GM18868 (cell line): ENCODE data around the gene ELOVL1.

Experiments
- ATAC-seq: cut with Tn5 transposase; IDR thresholded peaks from one replicate; pipeline ENCODE4 v1.9.1; 2021; ENCODE audit warnings: mild to moderate bottlenecking, moderate library complexity; ENCODE audit not compliant: unreplicated experiment

ELOVL1 gene

DNA sequence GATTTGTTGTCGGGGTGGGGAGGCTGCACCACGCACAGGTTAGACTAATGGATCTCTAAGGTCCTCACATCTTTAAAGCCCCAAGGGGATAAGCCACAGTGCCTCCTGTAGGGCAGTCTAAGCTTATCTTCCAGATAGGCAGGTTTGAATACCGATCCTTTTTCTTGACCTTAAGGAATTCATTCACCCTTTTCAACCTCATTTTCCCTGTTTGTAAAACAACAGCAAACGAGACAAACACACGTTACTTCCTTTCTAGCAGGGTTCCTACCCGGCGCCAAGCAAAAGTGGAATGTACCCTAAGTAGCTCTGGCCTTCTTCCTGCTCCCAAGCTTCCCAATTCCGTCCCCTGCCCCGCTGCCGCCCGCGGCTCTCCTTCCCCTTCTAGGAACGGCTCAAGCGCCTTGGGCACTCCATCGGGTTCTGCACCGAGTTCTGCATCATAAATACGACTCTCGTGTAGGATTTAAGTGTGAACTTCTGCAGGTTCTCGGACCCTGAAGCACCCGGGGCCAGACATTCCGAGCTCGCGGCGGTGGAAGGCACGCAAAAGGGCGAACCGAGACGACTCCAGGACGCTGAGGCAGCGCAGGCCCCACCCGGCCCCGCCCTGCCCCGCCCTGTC is 9.6 kb downstream of the ELOVL1 start:
- ATAC-seq = no peak

DNA sequence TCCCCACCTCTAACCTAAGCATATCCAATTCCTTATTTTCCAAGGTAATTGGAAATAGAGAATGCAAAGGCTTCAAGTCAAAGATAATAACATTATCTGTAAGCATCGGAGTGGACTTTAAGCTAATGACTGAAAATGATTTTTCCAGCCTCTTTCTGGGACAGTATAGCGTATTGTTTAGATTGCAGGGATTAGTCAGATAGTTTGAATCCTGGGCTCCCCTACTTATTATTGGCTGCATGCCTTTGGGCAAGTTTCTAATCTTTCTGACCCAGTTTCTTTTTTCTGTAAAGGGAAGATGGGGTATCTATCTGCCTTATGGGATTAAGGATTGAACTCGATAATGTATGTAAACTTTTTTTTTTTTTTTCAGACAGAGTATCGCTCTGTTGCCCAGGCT is 10.6 kb downstream of the ELOVL1 start:
- ATAC-seq = no peak

DNA sequence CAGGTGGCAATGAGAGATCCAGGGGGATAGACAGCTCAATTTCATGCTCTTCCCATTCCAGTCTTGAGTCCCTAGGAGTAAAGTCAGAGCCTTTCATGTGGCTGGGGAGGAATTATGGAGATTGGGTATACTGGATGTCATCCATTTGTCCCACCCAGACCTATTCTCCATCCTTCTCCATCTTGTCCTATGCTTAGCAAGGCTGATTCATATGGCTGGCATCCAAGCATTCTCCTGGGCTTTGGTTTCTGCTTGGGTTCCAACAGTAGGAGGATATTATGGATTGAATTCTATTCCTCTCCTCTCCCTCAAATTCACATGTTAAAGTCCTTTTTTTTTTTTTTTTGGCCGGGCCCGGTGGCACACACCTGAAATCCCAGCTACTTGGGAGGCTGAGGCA is 12.9 kb downstream of the ELOVL1 start:
- no peak for ATAC-seq

DNA sequence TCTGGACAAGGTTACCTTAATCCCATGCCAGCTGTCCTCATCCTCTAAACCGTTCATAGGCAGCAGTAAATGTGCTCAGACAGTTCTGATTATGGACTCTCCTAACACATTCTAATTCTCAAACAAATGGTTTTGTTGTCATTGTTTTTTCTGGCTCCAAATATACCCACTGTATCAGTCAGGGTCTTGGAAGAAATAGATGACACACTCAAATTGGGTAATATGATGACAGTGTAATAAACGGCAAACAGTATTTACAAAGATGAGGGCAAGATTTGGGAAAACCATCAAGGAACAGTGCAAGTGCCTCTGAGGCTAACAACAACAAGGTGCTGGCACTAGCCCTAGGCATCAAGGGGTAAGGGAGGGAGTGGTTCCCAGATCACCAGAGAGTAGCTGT is 13.3 kb downstream of the ELOVL1 start:
- ATAC-seq = no peak

DNA sequence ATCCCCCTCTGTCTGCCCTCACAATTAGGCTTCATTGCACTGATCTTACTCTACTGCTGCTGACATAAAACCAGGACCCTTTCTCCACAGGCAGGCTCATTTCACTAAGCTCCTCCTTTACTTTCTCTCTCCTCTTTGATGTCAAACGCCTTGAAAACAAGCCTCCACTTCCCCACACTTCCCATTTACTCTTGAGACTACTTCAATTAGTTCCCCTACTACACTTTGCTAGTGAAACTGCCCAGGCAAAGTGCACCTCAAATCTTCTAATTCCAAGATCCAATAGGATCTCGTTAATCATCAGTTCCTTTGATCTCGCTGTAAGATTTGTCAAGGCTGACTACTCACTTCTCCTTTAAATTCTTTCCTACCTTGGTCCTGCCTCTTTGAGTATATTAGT is 14.9 kb downstream of the ELOVL1 start:
- no peak for ATAC-seq

DNA sequence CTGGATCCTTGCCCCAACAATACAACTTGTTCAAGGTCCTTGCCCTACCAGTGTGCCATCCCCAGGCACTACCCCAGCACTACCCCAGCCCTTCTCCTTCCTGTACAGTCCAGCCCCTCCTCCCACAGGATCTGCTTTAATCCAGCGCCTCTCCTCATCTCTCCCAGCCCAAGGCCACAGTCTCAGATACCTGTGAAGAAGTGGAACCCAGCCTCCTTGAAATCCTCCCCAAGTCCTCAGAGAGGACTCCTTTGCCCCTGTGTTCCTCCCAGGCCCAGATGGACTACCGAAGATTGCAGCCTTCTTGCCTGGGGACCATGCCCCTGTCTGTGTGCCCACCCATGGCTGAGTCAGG is 15.5 kb downstream of the ELOVL1 start:
- no peak for ATAC-seq

DNA sequence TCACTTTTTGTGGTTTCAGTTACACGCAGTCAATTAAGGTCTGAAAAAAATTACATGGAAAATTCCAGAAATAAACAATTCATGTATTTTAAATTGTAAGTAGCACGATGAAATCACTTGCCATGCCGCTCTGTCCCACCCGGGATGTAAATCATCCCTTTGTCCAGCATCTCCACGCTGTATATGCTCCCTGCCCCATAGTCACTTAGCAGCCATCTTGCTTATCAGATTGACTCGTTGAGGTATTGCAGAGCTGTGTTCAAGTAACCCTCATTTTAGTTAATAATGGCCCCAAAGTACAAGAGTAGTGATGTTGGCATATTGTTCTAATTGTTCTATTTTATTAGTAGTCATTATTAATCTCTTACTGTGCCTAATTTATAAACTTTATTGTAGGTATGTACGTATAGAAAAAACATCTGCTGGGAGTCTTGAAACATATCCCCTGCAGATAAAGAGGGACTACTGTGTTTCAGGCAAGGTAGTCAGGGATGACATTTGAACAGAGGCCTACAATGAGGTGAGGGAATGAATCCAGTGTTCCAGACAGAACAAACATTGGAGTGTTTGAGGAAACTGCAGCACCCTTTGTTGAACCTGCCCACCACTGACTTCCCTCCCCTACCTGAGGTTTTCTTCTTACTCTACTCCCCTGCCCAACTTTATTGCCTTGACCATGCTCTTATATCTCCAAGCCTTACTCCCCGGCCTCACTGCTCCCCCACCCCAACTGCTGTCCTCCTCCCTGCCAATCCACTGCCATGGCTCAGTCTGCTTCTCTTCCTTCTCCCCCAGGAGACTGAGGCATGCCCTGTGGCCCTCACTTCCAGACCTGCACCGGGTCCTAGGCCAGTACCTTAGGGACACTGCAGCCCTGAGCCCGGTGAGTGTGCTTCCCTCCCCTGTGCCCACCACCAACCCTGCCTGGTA is 16.1 kb downstream of the ELOVL1 start:
- no peak for ATAC-seq

DNA sequence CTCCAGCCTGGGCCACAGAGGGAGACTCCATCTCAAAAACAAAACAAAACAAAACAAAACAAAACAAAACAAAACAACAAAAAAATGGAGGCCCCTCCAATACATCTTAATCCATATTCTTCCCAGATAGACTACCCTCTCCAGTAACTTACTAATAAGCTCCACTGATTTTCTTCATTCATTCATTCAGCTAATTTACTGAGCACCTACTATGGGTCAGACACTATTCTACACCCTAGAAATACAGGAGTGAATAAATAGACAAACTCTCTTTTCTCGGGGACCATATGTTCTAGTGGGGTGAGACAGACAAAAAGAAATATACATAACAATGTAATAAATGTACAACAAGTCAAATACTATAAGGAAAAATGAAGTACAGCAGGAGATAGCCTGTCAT is 16.8 kb downstream of the ELOVL1 start:
- ATAC-seq = no peak

DNA sequence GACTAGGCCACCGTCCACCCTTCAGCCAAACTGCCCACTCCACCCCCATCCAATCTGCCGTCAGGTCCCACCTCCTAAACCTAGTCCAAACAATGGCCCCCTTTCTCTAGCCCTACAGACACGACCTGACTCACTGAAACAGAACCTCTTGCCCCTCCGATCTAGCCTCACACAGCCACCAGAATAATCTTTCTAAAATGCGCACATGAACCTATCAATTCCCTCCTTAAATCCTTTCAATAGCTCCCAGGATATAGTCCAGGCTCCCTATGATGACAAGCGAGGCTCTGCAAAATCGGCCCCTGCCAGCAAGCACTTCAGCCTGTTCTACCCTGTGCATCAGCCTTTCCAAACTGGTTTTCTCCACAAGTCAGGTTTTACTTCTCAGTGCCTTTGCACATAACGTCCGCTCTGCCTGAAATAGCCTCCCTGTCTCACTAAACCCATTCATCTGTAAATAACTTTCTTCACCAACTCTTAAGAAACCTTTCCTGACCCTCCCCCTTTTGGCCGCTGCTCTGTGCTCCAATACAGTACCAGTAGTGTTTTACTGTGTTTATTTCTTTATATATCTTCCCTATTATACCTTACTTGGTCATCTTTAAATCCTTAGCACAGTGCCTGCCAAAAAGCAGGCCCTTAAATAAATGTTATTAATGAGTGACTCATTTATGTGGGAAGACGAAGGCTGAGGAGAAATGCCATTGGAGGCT is 18.1 kb downstream of the ELOVL1 start:
- ATAC-seq = no peak

DNA sequence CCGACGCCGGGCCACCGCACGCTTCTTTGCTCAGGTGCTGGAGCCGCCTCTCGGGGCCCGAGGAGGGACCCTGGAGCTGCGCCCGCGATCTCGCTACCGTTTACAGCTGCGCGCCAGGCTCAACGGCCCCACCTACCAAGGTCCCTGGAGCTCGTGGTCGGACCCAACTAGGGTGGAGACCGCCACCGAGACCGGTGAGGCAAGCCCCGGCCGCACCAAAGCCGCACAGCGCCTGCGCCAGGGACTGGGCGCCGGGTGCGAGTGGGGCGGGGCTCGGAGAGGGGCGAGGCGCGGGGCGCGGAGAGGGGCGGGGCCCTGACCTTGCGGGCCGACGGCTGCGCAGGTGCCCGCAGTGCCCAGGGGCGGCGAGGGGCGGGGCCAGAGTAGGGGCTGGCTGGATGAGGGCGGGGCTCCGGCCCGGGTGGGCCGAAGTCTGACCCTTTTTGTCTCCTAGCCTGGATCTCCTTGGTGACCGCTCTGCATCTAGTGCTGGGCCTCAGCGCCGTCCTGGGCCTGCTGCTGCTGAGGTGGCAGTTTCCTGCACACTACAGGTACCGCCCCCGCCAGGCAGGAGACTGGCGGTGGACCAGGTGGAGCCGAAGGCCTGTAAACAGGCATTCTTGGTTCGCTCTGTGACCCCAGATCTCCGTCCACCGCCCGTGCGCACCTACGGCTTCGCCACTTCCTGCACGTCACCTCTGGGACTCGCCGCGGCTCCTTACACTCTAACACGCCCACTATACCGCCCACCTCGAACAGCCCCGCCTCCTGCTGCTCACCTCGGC is 18.8 kb downstream of the ELOVL1 start:
- no peak for ATAC-seq

DNA sequence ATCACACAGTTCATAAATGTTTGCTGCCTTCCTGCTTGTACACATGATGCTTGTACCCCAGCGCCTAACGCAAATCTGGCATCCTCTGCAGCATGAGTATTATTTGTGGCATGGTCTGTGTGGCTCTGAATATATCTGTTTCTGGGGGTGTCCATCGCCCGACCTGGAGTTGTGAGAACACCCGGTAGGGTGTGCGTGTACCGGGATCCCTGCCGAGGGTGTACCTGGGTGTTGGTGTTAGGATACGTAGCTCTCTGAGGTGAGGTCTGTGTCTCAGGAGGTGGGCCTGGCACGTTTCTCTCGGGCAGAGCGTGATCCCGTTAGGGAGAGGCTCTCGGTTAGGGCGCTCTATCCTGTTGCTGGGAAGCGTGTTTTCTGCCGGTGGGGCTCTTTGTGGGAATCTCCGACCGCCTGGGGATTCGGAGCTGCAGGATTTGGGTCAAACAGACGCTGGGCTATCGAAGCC is 19.4 kb downstream of the ELOVL1 start:
- no peak for ATAC-seq

DNA sequence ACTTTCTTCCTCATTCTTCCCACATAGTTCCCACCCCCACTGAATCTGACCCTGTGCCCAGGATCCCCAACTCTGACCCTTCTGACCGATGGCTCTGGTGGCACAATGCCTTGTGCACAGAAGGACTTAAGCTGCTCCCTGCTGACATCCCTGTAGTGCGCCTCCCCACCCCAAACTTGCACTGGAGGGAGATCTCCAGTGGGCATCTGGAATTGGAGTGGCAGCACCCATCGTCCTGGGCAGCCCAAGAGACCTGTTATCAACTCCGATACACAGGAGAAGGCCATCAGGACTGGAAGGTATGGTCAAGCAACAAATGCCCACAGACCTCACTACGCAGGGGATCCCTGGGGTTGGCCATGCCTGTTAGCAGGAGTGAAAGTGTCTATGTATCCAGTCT is 21.2 kb downstream of the ELOVL1 start:
- ATAC-seq = no peak

DNA sequence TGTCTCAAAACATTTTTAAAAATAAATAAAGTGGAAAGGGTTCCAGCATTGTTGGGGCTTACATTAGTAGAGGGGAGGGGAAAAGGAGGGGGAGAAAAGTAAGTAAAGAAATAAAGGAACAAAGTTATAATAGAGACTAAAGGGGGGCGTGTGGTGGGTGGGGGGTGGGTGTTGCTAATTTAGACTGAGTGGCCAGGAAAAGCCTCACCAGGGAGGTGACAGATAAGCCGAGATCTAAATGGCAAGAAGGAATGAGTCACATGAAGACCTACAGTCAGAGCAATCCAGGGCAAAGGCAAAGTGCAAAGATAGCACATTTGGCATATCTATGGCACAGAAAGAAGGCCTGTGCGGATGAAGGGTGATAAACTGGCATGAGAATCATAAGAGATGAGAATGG is 22.7 kb downstream of the ELOVL1 start:
- ATAC-seq = no peak

DNA sequence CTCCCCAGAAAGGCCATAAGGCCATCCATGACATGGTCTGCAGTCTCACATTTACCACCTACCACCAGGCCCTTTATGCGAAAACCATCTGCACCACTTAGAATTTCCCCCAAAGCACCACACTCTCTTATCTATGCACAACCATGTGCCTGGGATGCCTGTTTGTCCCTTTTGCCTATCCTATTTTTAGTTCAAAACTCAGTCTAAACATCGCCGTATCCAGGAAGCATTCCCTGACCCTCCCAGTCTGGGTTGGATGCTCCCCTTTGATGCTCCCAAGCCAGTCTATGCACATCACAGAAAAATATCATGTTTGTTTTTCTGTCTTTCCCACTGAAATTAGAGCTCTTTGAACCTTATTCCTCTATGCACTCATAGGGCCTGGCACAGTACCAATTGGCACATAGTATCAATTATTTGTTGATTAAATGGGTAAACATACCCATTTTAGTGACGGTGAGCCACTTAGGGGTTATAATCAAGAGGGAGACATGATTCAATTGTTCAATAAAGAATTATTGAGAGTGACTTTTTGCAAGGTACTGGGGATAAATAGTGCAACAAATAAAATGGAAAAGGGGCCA is 23.5 kb downstream of the ELOVL1 start:
- ATAC-seq = no peak

DNA sequence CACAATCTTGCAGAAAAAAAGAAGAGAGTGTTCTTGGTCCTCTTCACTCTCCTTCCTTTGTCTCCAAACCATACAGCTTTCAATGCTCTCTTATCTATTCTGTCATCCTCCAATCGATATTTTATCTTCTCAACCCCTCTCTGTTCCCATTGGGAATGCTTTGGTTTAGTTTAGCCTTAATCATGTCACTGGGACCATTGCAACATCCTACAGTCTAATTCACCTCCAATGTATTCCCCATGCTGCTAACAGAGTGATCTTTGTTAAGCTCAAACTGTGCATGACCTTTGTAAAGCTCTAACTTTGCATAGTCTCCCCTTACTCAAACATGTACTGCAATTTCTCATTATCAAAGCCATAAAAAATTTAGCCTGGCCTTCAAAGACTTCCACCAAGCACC is 27.3 kb downstream of the ELOVL1 start:
- no peak for ATAC-seq

DNA sequence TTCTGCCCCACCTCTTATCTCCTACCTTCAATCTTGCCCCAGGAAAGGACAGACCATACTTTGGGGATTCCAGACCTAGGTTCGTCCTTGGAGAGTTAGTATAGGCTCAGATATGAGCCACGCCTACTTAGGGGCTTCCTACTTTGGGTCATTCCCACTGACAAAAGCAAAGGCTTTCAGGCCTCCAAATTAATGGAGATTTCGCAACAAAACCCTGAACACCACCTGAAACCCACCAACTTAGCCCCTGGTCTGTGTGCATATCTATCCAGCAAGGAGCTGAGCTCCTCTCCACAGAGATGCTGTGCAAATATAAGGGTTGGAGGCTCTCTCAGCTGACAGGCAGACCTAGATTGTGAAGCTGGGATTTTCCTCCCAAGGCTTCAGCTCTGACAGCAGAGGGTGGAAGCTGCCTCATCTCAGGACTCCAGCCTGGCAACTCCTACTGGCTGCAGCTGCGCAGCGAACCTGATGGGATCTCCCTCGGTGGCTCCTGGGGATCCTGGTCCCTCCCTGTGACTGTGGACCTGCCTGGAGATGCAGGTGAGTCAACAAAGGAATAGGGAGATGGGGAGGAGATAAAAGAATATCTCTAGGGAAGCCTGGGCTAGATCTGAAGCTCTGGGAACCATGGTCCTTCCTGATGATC is 28.1 kb downstream of the ELOVL1 start:
- ATAC-seq = no peak

DNA sequence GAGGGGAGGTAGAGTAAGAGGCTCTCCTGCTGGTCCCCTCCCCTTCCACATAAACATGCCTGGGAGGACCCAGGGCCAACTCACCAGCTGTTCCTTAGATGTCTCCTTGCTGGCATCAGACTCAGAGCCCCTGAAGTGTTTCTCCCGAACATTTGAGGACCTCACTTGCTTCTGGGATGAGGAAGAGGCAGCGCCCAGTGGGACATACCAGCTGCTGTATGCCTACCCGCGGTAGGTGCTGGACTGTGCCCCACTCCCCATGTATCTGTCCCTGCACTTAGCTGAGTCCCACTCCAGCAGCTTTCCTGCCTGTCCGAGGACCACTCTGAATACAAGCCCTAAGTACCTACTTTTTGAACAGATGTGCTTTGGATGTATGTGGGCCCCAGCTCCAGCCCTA is 29.8 kb downstream of the ELOVL1 start:
- ATAC-seq = no peak

DNA sequence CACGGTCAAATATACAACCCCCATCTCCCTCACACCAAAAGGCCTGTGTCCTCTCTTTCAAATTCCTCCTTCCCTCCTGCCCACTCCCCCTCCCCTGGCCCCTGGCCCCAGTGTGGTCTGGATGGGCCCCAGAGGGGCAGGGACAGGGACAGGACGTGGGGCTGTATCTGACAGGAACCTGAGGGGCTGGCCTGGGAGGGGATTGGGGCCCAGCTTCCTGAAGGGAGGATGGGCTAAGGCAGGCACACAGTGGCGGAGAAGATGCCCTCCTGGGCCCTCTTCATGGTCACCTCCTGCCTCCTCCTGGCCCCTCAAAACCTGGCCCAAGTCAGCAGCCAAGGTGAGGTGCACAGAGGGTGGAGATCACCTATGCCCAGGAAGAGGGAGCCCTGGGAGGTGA is 30.2 kb downstream of the ELOVL1 start, which contains the start of gene MPL:
Gene MPL, plus strand, starts transcription at position 231 of the 400 bp plus-strand sequence. Its CDS starts 31 bp downstream, at position 262.
- no peak for ATAC-seq

DNA sequence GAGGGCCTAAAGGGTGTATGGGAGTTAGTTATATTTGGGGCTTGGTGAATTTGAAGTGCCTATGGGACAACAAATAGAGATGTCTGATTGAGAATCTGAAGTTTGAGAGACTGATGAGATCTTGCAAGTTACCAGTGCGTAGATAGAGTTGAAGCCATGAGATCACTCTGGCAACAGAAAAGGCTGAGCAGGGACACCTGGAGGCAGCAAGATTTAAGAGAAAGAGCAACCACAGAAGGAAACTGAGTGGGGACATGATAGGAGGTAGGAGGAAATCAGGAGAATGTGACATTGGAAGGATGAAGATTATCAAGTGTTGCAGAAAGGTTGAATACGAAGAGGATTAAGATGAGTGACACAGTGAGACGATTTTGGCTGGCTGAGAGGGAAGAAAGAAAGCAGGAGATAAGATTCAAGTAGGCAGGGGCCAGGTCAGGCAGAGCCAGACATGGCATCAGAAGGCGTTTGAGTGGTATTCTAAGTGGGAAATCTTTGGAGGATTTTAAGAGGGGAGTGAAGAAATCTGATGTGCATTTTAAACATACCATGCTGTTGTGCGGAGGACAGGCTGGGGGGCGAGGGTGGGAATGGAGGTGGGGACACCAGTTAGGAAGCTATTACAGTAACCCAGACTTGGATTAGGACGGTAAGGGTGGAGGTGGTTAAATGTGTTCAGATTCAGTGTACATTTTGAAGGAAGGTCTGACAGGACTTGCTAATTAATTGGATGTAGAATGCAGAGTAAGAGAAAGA is 33.2 kb downstream of the ELOVL1 start:
- no peak for ATAC-seq
